BLaER1 (cell line): ENCODE results near the gene TBC1D1.

Source experiments
- H3K27ac ChIP-seq: shearing (Covaris generic); formaldehyde crosslinking; 2 replicates; pipeline ENCODE4 v1.8.1; 2022
- H3K27me3 ChIP-seq: shearing (Covaris generic); formaldehyde crosslinking; 2 replicates; pipeline ENCODE4 v1.8.1; 2022
- H3K36me3 ChIP-seq: shearing (Covaris generic); formaldehyde crosslinking; 2 replicates; pipeline ENCODE4 v1.8.1; 2022
- H3K4me1 ChIP-seq: shearing (Covaris generic); formaldehyde crosslinking; 2 replicates; pipeline ENCODE4 v1.8.1; 2022
- H3K4me2 ChIP-seq: shearing (Covaris generic); formaldehyde crosslinking; 2 replicates; pipeline ENCODE4 v1.8.1; 2022
- H3K4me3 ChIP-seq: shearing (Covaris generic); formaldehyde crosslinking; 2 replicates; pipeline ENCODE4 v1.8.1; 2022
- H3K9ac ChIP-seq: shearing (Covaris generic); formaldehyde crosslinking; 2 replicates; pipeline ENCODE4 v1.8.1; 2022
- H3K9me3 ChIP-seq: shearing (Covaris generic); formaldehyde crosslinking; 2 replicates; pipeline ENCODE4 v1.8.1; 2022
- H4K20me1 ChIP-seq: shearing (Covaris generic); formaldehyde crosslinking; 2 replicates; pipeline ENCODE4 v1.8.1; 2022
- Cebpa-rat ChIP-seq: shearing (Covaris generic); IDR thresholded peaks from 2 replicates; pipeline ENCODE4 v1.8.1; 2022

Gene TBC1D1

GRCh38 chr4:38111024-38111423, 220.1 kb downstream of the TBC1D1 start:
- TF ChIP-seq Cebpa-rat = no peak
- Histone ChIP-seq H3K4me1 (0 out of 2 replicates have a peak, but pooled peaks cover 12% of the 10 kb centered on the region), H3K27ac (no peak overlapping the region), H3K4me2 (no peak overlapping the region), H3K9ac (no peak overlapping the region), H3K9me3 (no peaks in the 10 kb centered on the region), H3K36me3 (peaks cover 87% of the 10 kb centered on the region), H4K20me1 (0 out of 2 replicates have a peak, but pooled peaks cover 5% of the 10 kb centered on the region), H3K27me3 (no peaks in the 10 kb centered on the region), H3K4me3 (no peak overlapping the region)

- 0 out of 2 replicates have a peak, but pooled peaks cover 12% of the 10 kb centered on the region for H3K4me1 ChIP-seq
- H3K27ac ChIP-seq = no peak overlapping the region
- peaks cover 87% of the 10 kb centered on the region for H3K36me3 ChIP-seq
- H3K9me3 ChIP-seq = no peaks in the 10 kb centered on the region
- H3K27me3 ChIP-seq = no peaks in the 10 kb centered on the region
- H4K20me1 ChIP-seq = 0 out of 2 replicates have a peak, but pooled peaks cover 5% of the 10 kb centered on the region
- no peak for TF ChIP-seq Cebpa-rat
- no peak overlapping the region for H3K4me2 ChIP-seq
- H3K4me3 ChIP-seq = no peak overlapping the region
- no peak overlapping the region for H3K9ac ChIP-seq
Measured at GRCh38 chr4:38111717-38112116, 220.8 kb downstream of the TBC1D1 start.

DNA sequence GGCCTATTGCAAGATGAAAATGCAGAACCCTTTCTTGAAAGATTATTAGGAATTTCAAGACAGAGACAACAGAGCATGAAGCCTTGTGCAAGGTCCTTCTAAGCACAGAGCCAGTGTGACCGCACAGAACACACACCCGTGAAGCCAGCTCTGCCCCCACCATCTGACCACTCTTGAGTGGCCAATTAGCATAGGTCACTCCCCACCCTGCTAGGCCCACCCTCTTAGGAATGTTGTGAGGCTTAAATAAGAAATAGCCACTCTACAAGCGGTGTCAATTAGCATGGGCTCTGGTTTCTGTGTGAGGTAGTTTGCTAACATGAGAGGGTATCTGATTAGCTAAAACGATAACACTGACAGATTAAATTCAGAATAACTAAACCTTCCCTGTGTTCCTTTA, 222.2 kb downstream of the TBC1D1 start:
- H4K20me1 ChIP-seq = 0 out of 2 replicates have a peak, but pooled peaks cover 5% of the 10 kb centered on the region
- no peaks in the 10 kb centered on the region for H3K27me3 ChIP-seq
- no peak for TF ChIP-seq Cebpa-rat
- H3K9ac ChIP-seq = no peak overlapping the region
- no peak overlapping the region for H3K4me3 ChIP-seq
- H3K36me3 ChIP-seq = peaks cover 88% of the 10 kb centered on the region
- no peaks in the 10 kb centered on the region for H3K9me3 ChIP-seq
- H3K4me2 ChIP-seq = no peak overlapping the region
- H3K4me1 ChIP-seq = 0 out of 2 replicates have a peak, but pooled peaks cover 7% of the 10 kb centered on the region
- H3K27ac ChIP-seq = no peak overlapping the region

DNA sequence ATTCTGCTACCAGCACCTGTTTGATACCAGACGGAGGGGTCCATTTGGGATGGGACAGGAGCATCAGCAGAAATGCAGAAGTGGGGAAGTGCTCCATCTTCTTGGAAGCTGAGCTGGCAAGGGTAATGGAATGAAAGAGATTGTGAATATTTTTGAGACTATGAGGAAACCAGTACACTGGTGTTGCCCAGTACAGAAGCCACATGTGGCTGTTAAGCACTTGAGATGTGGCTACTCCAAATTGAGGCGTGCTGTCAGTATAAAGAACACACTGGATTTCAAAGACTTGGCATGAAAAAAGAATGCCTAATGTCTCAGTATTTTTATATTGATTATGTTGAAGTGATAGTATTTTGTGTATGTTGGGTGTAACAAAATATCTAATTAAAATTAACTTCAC, 222.7 kb downstream of the TBC1D1 start:
- Histone ChIP-seq H3K4me3 (no peak overlapping the region), H3K27ac (no peak overlapping the region), H3K9me3 (no peaks in the 10 kb centered on the region), H3K4me1 (0 out of 2 replicates have a peak, but pooled peaks cover 7% of the 10 kb centered on the region), H3K27me3 (no peaks in the 10 kb centered on the region), H3K4me2 (no peak overlapping the region), H3K36me3 (peaks cover 88% of the 10 kb centered on the region), H4K20me1 (0 out of 2 replicates have a peak, but pooled peaks cover 5% of the 10 kb centered on the region), H3K9ac (no peak overlapping the region)
- no peak for TF ChIP-seq Cebpa-rat

- no peak for TF ChIP-seq Cebpa-rat
- H3K4me3 ChIP-seq = no peak overlapping the region
- H4K20me1 ChIP-seq = 0 out of 2 replicates have a peak, but pooled peaks cover 5% of the 10 kb centered on the region
- H3K27me3 ChIP-seq = no peaks in the 10 kb centered on the region
- no peak overlapping the region for H3K27ac ChIP-seq
- H3K9ac ChIP-seq = no peak overlapping the region
- H3K9me3 ChIP-seq = no peaks in the 10 kb centered on the region
- 0 out of 2 replicates have a peak, but pooled peaks cover 7% of the 10 kb centered on the region for H3K4me1 ChIP-seq
- no peak overlapping the region for H3K4me2 ChIP-seq
- H3K36me3 ChIP-seq = peaks cover 85% of the 10 kb centered on the region
Measured at GRCh38 chr4:38114386-38115150, 223.7 kb downstream of the TBC1D1 start.

- H3K36me3 ChIP-seq = peaks cover 85% of the 10 kb centered on the region
- H3K4me1 ChIP-seq = 0 out of 2 replicates have a peak, but pooled peaks cover 7% of the 10 kb centered on the region
- no peak overlapping the region for H3K9ac ChIP-seq
Measured at GRCh38 chr4:38115601-38116000, 224.7 kb downstream of the TBC1D1 start.

DNA sequence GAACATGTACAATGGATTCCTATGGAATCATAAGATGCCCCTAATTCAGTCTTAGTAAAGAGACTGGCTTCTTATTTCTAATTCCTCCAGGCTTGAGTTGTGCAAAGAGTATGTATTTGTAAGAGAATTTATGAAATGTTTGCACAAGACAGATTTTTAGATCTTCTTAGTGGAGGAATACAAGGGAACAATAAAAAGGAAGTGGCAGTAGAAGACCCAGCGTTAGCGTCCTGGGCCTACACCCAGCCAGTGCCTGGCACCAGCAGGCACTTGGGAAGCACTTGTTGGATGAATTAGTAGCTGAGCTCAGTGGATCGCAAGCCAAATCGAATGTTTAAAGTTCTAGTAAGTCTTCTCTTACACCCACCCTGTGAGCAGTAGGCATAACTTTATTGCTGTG, 226.7 kb downstream of the TBC1D1 start:
- peaks cover 3% of the 10 kb centered on the region; the same call in 1 of the 2 replicates for H4K20me1 ChIP-seq
- H3K9ac ChIP-seq = no peak overlapping the region
- H3K36me3 ChIP-seq = peaks cover 93% of the 10 kb centered on the region
- no peak overlapping the region for H3K4me2 ChIP-seq
- no peaks in the 10 kb centered on the region for H3K9me3 ChIP-seq
- H3K27me3 ChIP-seq = no peaks in the 10 kb centered on the region
- H3K4me1 ChIP-seq = 0 out of 2 replicates have a peak, but pooled peaks cover 7% of the 10 kb centered on the region
- H3K4me3 ChIP-seq = no peak overlapping the region
- H3K27ac ChIP-seq = no peak overlapping the region
- no peak for TF ChIP-seq Cebpa-rat

More at GRCh38 chr4:38115601-38116000, 224.7 kb downstream of the TBC1D1 start:
- no peak overlapping the region for H3K4me3 ChIP-seq
- no peak overlapping the region for H3K4me2 ChIP-seq
- H3K27me3 ChIP-seq = no peaks in the 10 kb centered on the region
- TF ChIP-seq Cebpa-rat = no peak
- no peak overlapping the region for H3K27ac ChIP-seq
- no peaks in the 10 kb centered on the region for H3K9me3 ChIP-seq
- 0 out of 2 replicates have a peak, but pooled peaks cover 5% of the 10 kb centered on the region for H4K20me1 ChIP-seq

DNA sequence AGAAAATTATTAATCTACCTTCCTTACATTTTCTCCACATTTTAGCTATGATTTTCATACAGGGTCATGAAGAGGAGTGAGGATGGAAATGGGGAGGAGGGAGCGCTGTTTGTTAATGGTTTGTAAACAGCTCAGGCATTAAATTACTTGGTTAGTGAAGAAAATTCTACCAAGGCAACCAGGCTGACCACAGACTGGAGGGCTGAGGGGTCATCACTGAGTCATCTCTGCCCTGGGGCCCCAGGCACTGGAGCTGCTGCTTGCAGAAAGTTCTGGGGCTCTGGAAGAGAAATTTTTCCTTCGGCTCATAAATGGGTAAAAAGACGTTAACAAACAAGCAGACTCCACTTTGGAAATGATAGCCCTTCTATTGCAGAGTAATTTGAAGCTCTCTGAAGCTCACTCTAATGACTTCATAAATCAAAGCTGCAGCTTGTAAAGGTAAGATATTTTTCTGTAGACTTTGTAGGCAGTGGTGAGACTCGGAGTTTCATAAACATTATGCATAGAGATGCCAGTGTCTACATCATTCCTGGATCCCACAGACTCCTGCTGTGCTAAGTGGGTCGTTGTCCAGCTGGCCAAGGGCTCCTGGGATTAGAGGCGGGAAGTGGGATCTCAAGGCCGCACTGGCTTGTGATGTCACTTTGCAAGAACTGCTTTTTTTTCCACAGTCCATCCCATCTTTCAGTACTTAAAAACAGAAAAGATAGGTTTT, 228.9 kb downstream of the TBC1D1 start:
- peaks cover 89% of the 10 kb centered on the region for H3K36me3 ChIP-seq
- H3K9ac ChIP-seq = no peak overlapping the region
- H4K20me1 ChIP-seq = no peaks in the 10 kb centered on the region; the same call in 1 of the 2 replicates
- no peak overlapping the region for H3K4me3 ChIP-seq
- H3K4me2 ChIP-seq = no peak overlapping the region
- no peak overlapping the region for H3K27ac ChIP-seq
- TF ChIP-seq Cebpa-rat = no peak
- no peaks in the 10 kb centered on the region for H3K27me3 ChIP-seq
- no peaks in the 10 kb centered on the region for H3K9me3 ChIP-seq
- no peaks in the 10 kb centered on the region for H3K4me1 ChIP-seq

DNA sequence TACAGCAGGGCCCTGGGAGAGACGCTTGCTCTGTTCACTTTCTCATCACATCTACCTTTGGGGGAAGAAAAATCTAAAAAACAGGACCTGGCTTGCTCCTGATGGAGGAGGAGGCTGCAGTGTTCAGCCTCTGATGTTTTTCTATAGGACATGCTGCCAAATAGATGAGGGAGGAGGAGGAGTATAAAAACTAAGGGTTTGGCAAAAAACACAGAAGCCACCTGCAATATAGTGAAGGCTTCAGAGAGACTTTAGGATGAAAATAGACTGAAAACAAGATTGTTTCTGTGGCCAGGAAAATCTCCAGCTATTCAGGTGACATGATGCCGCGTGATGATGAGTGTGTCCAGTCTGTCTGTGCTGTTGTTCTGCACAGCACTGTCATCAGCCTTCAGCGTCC, 229.9 kb downstream of the TBC1D1 start:
- Histone ChIP-seq H3K36me3 (peaks cover 89% of the 10 kb centered on the region), H3K27me3 (no peaks in the 10 kb centered on the region), H3K9ac (no peak overlapping the region), H3K4me3 (no peak overlapping the region), H4K20me1 (no peaks in the 10 kb centered on the region; the same call in 1 of the 2 replicates), H3K4me1 (no peaks in the 10 kb centered on the region), H3K9me3 (no peaks in the 10 kb centered on the region), H3K27ac (no peak overlapping the region), H3K4me2 (no peak overlapping the region)
- no peak for TF ChIP-seq Cebpa-rat

DNA sequence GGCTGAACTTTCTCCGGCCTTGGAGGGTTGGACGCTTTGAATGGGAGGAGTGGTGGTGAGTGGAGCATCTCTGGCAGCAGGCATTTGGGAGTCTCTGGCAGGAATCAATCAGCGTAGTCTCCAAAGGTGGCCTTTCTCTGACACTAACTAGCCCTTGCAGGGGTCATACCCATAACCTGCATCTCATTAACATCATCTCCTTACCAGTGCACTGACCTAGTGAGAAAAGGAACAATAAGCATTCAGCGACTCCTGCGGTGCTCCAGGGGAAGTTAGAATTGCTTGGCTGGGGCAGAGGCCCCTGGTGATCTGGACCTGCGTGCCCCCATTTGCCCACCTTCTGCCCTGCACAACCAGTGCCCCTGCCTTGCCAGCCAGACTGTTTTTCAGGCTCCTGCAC, 231.2 kb downstream of the TBC1D1 start:
- no peaks in the 10 kb centered on the region for H3K9me3 ChIP-seq
- no peak overlapping the region for H3K4me3 ChIP-seq
- no peak overlapping the region for H3K27ac ChIP-seq
- no peaks in the 10 kb centered on the region for H3K4me1 ChIP-seq
- no peak overlapping the region for H3K9ac ChIP-seq
- no peak overlapping the region for H3K4me2 ChIP-seq
- H3K36me3 ChIP-seq = peaks cover 89% of the 10 kb centered on the region
- H4K20me1 ChIP-seq = no peaks in the 10 kb centered on the region; the same call in 1 of the 2 replicates
- TF ChIP-seq Cebpa-rat = no peak
- no peaks in the 10 kb centered on the region for H3K27me3 ChIP-seq
